ENCODE data around the gene LRIG3.

LRIG3 gene

GRCh38 chr12:58889557-58889956 is 30.7 kb downstream of the LRIG3 start:
- no peak for DNase-seq (ENCODE audit: low read depth)
- TF ChIP-seq CTCF (IDR thresholded peaks at IDR 0.05; ENCODE audit: insufficient read depth, low read depth, low read length, missing control alignments), result no peak
- H3K4me3 ChIP-seq (ENCODE audit: low read length), result no peak overlapping the region

- H3K4me3 ChIP-seq (ENCODE audit: low read length), result no peak overlapping the region
- TF ChIP-seq CTCF (IDR thresholded peaks at IDR 0.05; ENCODE audit: insufficient read depth, low read depth, low read length, missing control alignments), result no peak
- peak; percentile 86 for DNase-seq (ENCODE audit: low read depth)
Observed at GRCh38 chr12:58888131-58888783, 32.0 kb downstream of the LRIG3 start.

GRCh38 chr12:58887068-58887467 is 33.2 kb downstream of the LRIG3 start:
- TF ChIP-seq CTCF (IDR thresholded peaks at IDR 0.05; ENCODE audit: insufficient read depth, low read depth, low read length, missing control alignments), result no peak
- no peak for DNase-seq (ENCODE audit: low read depth)
- H3K4me3 ChIP-seq (ENCODE audit: low read length), result no peak overlapping the region

GRCh38 chr12:58886474-58886873 is 33.8 kb downstream of the LRIG3 start:
- TF ChIP-seq CTCF (IDR thresholded peaks at IDR 0.05; ENCODE audit: insufficient read depth, low read depth, low read length, missing control alignments), result no peak
- DNase-seq (ENCODE audit: low read depth), result no peak
- H3K4me3 ChIP-seq (ENCODE audit: low read length), result no peak overlapping the region

GRCh38 chr12:58884916-58885315 is 35.4 kb downstream of the LRIG3 start:
- no peak overlapping the region for H3K4me3 ChIP-seq (ENCODE audit: low read length)
- no peak for TF ChIP-seq CTCF (IDR thresholded peaks at IDR 0.05; ENCODE audit: insufficient read depth, low read depth, low read length, missing control alignments)
- DNase-seq (ENCODE audit: low read depth), result no peak

GRCh38 chr12:58883576-58884334 is 36.5 kb downstream of the LRIG3 start:
- DNase-seq (ENCODE audit: low read depth), result no peak
- TF ChIP-seq CTCF (IDR thresholded peaks at IDR 0.05; ENCODE audit: insufficient read depth, low read depth, low read length, missing control alignments), result no peak
- no peak overlapping the region for H3K4me3 ChIP-seq (ENCODE audit: low read length)

Data from epithelial cell of esophagus (primary cell).